ENCODE data around the gene DLX3.

DNA sequence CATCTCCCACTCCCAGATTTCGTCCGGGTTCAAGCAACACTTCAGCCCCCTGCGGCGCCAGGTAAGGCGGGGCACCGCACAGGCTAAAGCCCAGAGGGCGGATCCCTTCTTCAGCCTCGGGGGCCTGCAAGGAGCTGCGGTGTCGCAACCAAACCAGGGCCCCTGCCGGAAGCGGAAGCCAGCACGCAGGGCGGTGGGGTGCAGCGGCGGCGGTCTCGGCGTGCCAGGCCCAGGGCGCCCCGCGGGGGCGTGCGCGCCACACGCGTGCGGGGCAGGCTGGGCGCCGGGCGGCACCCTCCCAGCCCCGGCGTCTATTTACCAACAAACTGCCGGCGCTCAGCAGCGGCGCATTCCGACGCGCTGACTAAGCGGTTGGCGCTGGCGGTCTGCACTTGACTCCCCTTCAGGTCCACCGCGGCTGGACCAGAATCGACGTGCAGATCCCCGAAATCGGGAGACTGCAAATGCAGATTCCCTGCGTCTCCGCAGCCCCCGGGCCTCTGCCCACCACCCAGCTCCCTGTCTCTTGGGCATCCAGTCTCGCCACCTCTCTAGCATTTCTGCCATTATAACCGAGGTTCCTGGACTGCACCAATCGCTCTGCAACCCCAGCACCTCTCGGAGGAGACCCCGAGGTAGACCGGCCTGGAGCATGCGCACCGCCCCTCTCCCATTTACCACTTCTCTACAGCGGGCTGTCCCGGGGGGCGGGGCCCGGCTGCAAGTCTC, 26.5 kb downstream of the DLX3 start:
- TF ChIP-seq, protein P1, sequence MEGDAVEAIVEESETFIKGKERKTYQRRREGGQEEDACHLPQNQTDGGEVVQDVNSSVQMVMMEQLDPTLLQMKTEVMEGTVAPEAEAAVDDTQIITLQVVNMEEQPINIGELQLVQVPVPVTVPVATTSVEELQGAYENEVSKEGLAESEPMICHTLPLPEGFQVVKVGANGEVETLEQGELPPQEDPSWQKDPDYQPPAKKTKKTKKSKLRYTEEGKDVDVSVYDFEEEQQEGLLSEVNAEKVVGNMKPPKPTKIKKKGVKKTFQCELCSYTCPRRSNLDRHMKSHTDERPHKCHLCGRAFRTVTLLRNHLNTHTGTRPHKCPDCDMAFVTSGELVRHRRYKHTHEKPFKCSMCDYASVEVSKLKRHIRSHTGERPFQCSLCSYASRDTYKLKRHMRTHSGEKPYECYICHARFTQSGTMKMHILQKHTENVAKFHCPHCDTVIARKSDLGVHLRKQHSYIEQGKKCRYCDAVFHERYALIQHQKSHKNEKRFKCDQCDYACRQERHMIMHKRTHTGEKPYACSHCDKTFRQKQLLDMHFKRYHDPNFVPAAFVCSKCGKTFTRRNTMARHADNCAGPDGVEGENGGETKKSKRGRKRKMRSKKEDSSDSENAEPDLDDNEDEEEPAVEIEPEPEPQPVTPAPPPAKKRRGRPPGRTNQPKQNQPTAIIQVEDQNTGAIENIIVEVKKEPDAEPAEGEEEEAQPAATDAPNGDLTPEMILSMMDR (IDR thresholded peaks at IDR 0.05): no peak
- TF ChIP-seq ZFX (IDR thresholded peaks at IDR 0.05; ENCODE audit: borderline replicate concordance): no peak

All from 22Rv1 (cell line).